Activated CD8-positive, alpha-beta memory T cell treated with anti-CD3 and anti-CD28 coated beads for 1 hour (primary cell): Measurements from ENCODE around the gene C2.

Experiments
- DNase-seq, 2 donors: peaks; one replicate each; pipeline ENCODE4 v3.0.0-alpha.2; 2020; ENCODE audit warnings: low read depth in 1 of 2; ENCODE audit errors: extremely low read depth in 1 of 2

Gene C2

DNA sequence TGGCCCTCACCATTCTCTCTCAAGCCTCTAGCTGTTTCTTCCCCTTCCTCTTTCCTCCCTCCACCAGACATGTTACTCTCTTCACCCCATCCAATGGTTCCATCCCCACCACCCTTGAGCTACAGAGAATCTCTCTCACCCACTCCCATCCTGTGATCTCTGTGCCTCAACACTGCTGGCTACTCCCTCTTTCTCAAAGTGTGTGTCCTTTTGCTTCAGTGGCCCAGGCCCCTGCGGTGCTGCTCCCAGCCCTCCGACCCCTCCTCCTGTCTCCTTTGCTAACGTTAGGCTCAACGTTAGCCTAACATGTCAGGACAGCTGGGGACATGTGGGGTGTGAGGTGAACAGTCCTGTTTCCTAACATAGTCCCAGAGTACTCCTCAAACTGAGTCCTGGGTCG is 25.4 kb downstream of the C2 start:
- no peak for DNase-seq

- no peak for DNase-seq
Measured at GRCh38 chr6:31954511-31954910, 27.0 kb downstream of the C2 start.

DNA sequence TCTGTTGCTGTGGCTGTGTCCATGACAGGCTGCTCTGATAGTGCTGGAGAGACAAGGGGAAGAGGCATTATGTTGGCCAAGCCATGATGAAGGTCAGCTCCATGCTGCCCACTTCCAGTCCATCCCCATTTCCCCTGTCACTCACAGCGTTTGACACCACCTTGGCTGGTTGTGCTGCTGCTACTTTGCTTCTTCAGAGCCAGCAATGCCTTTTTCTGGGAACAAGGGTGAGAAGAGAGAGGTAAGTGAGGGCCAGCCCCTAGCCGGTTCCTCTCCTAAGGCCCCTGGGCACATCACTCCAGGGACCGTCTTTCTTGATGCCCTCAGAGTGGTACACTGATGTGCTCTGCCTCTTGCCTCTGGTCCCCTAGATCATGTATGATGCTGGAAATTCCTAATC is 29.3 kb downstream of the C2 start:
- DNase-seq: no peak

- DNase-seq: no peak
Measured at GRCh38 chr6:31958412-31958740, 30.9 kb downstream of the C2 start.

DNA sequence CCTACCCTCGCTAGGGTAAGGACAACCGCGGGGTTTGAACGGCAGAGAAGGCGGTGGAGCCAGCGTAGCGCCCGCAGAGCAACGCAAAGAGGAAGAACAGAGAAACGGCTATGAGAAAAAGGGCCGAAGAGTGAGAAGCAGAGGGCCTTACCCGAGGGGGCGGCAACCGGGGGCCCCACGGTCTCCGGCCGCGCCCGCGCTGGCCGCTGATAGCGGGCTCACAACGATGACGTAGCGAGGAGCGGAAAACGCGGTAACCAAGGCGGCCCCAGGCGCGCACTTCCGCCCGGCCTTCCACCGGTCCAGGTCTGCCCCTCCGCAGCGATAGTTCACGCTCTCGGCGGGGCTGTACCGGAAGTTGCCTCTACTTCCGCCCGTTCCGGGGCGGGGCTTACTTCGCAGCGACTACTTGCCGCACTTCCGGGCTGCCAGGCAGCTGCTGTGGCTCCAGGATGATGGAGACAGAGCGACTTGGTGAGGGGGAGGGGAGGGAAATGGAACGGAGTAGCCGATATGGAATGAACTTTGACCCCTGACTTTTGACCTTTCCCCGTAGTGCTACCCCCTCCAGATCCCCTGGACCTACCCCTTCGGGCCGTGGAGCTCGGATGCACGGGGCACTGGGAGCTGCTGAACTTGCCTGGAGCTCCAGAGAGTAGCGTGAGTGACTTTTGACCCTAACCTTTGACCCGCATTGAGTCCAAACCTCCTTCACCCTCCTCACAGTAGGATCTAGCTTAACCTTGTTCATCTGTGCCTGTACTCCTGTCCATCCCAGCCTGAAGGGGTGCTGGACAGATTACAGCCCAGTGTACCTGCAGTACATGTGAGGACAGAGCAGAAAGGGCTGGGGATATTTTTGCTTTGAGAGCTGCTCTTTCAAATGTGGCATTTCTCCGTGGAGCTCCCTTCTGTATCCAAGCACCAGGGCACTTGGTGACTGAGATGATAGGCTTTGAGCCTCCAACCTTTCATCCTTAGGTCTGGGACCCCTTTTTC is 31.5 kb downstream of the C2 start, which contains the start of the genes NELFE and SKIC2:
NELFE (minus strand) TSS at position 231 of the 999 bp plus-strand sequence. CDS start 525 bp downstream, outside the sequence.
SKIC2 (plus strand) TSS at position 435 of the 999 bp plus-strand sequence; CDS start at position 453, 18 bp downstream.
- peak; percentile 92 to 98 for DNase-seq

DNA sequence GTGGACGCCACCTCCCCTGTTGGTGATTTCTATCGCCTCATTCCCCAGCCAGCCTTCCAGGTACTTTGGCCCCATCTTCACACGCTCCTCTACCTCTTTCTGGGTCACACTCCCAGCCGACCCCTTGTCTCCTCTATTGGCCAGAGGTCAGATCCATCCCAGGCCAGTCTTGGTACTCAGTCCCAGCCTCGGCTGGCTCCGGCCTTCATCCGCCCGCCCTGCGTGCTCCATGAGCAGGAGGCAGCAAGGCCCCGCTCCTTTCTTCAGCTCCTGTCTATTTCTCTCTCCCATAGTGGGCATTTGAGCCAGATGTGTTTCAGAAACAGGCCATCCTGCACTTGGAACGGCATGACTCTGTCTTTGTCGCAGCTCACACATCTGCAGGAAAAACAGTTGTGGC is 34.1 kb downstream of the C2 start:
- no peak for DNase-seq

- DNase-seq: no peak
Measured at GRCh38 chr6:31963921-31964320, 36.4 kb downstream of the C2 start.

DNA sequence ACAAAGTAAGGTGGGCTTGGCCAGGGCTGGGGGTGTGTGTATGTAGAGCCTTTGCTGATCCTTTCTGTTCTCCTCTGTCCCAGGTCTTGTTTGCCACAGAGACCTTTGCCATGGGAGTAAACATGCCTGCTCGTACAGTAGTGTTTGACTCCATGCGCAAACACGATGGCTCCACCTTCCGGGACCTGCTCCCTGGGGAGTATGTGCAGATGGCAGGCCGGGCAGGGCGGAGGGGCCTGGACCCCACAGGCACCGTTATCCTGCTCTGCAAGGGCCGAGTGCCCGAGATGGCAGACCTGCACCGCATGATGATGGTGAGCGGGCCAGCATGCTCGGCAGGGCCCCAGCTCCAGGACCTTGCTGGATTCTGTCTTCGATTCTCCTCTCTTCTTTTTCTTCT is 38.2 kb downstream of the C2 start:
- DNase-seq: no peak

DNA sequence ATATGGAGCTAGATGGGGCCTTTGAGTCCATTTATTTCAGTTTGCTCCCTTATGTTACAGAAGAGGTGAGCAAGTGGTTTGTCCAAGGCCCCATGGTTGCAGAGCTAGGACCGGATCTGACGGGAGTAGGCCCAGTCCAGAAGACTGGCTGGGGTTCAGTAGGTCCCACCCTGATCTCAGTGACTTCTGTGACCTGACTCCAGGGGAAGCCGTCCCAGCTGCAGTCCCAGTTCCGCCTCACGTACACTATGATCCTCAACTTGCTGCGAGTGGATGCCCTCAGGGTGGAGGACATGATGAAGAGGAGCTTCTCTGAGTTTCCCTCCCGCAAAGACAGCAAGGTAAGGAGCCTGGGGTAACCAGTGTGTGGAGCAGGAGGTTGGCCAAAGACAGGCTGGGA is 39.0 kb downstream of the C2 start:
- DNase-seq: no peak

DNA sequence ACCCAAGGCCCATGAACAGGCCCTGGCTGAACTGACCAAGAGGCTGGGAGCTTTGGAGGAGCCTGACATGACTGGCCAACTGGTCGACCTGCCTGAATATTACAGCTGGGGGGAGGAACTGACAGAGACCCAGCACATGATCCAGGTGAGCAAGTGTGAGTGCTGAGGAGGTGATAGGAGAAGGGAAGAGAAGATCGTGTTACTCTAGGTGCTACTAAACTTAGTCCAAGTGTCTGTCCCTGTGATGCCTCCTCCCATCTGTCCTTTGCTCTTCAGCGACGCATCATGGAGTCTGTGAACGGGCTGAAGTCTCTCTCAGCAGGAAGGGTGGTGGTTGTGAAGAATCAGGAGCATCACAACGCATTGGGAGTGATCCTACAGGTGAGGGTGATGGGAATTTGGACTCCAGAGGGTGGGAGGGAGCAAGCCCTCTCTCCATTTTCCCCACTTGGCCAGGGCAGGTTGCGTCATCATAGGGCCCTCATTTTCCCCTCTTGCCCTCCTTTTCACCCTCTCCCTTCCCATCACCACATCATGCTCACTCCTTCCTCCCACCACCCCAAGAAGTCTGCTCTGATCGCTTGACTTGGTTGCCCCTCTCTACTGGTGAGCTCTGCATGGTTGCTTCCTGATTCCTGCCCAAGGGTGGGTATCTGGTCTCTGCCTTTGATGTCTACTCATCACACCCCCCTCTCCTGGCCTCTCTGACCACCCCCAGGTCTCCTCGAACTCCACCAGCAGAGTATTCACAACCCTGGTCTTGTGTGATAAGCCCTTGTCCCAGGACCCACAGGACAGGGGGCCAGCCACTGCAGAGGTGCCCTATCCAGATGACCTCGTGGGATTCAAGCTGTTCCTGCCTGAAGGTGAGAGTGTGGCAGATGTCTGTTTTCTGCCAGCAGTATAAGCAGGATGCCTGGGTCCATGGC is 39.7 kb downstream of the C2 start:
- no peak for DNase-seq

- no peak for DNase-seq
Measured at GRCh38 chr6:31967926-31968320, 40.4 kb downstream of the C2 start.

- no peak for DNase-seq
Measured at GRCh38 chr6:31968326-31968725, 40.8 kb downstream of the C2 start.

DNA sequence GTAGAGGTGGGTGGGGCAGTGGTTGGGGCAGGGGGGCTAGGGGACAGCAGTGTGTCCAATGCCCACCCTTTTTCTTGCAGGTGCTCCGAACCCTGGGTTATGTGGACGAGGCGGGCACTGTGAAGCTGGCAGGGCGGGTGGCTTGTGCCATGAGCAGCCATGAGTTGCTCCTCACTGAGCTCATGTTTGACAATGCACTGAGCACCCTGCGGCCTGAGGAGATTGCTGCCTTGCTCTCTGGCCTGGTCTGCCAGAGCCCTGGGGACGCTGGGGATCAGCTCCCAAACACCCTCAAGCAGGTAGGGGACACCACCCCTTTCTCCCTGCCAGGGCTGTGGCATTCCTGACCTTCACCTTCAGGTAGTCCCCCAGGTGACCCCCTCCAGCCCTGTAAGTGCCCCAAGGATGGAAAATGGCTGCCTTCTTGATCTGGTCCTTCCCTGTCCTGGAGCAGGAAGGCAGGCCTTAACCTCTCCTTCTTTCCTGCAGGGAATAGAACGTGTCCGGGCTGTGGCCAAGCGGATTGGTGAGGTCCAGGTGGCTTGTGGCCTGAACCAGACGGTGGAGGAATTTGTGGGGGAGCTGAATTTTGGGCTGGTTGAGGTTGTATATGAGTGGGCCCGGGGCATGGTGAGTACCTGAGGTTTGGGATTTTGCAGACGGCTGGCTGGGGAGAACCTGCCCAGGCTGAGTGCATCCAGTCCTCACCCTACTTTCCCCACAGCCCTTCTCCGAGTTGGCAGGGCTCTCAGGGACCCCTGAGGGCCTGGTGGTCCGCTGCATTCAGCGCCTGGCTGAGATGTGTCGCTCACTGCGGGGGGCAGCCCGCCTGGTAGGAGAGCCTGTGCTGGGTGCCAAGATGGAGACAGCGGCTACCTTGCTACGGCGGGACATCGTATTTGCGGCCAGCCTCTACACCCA is 41.5 kb downstream of the C2 start:
- no peak for DNase-seq

DNA sequence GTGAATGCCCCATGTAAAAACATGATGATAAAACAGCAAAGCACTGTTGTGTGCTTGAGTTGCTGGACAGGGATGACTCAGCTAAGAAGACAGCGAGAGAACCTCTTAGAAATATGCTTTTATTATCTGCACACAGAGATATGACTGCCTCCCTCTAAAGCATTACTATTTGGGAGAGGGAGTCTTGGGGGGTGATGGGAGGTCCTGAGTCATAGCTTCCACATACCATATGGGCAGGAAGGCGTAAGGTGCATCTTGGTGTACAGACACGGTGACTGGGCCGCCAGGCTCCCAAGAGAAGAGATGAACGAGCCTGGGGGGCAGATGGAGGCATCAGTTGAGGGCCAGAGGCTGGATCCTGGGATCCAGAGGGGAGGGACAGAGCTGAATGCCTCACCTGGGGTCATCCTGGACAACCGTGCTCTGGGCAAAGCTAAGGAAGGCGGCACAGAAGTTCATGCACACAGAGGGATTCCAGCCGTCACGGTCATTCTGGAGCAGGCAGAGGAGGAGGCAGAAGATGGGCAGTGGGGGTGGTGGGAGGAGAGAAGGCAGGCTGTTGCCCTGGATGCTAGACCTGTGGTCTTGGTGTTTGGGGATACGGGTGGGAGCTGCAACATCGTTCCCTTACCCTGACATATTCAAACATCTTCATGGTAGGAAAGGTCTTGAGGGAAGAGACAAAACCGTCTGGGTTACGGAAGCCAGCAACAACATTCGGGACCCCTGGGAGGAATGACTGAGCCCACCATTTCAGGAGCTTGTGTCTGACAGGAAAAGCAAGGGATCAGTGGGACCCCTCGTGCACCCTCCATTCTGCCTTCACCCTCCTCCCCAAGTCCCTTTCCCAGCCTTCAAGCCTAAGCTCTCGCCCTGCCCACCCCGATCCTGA is 42.4 kb downstream of the C2 start:
- DNase-seq: no peak

DNA sequence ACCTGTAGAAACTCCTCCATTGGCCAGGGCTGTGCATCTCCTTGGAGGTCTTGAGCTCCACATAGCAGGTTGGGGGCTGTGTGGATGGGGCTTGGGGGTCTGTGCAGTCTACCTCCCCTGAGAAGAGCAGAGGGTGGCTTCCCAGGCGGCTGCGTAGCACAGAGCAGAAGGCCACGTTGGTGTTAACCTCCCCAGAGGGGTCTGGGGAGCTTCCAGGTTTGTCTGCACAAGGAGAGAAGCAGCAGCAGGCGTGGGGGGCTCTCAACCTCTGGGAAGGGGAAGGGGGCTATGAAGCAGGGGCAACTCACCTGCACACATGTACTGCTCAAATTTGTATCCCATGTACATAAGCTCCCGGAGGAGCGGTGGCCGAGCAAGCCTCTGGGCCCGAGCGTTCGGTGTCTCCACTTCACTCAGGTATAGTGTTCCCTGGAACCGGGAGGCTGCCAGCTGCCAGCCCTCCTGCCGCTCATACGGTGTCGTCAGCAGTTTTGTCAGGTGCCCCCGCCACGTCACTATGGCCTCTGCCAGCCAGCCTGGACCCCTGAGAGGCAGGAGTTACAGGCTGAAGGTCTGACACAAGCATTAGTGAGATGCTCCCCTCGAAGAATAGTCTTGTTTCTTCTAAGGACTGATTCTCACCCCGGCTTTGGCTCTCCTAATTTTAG is 43.2 kb downstream of the C2 start:
- DNase-seq: no peak

GRCh38 chr6:31971279-31971992 is 43.9 kb downstream of the C2 start:
- DNase-seq: no peak

DNA sequence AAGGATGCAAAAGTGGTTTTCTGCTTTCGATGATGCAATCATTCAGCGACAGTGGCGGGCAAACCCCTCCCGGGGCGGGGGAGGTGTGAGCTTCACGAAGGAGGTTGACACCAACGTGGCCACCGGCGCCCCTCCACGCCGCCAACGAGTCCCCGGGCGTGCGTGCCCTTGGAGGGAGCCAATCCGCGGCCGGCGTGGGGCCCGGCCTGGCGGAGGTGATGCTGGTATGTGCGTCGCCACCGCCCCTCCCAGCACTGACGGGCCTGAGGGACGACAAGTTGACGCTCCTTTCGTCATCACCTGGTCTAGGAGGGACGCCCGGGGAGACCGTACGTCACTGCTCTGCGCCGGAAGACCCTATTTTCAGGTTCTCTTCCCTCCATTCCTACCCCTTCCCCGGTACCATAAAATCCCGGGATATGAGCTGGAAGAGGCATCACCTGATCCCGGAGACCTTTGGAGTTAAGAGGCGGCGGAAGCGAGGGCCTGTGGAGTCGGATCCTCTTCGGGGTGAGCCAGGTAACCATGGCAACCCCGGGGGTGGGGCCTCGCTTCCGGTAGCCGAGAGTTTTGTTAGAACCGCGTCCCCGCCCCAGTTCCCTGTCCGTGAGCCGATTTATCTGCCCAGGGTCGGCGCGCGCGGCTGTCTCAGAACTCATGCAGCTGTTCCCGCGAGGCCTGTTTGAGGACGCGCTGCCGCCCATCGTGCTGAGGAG is 44.6 kb downstream of the C2 start, which contains the start of gene DXO:
DXO (minus strand) TSS at position 146 of the 716 bp plus-strand sequence. CDS start 463 bp downstream, outside the sequence.
- peak; percentile 92 to 97 for DNase-seq
